ENCODE results near the gene CHL1.

The CHL1 gene

GRCh38 chr3:279325-279724 is 82.8 kb downstream of the CHL1 start:
- Histone ChIP-seq H3K9me2 (replicated peaks; ENCODE audit: insufficient read depth, low read length) (no peaks in the 10 kb centered on the region), H3K9ac (ENCODE audit: low read length) (no peak overlapping the region)

GRCh38 chr3:280681-281080 is 84.1 kb downstream of the CHL1 start:
- H4K20me1 ChIP-seq (ENCODE audit: insufficient read depth, low read length), result no peaks in the 10 kb centered on the region
- H2AFZ ChIP-seq (ENCODE audit: low read length), result no peak overlapping the region
- no peaks in the 10 kb centered on the region for H3K27me3 ChIP-seq (replicated peaks; ENCODE audit: insufficient read depth, low read length)
- no peaks in the 10 kb centered on the region for H3F3A ChIP-seq (ENCODE audit: insufficient read depth, low read length)
- no peak overlapping the region for H3K4me3 ChIP-seq (ENCODE audit: low read length)
- H3K27ac ChIP-seq (ENCODE audit: low read length), result no peak overlapping the region
- TF ChIP-seq CTCF (IDR thresholded peaks at IDR 0.05; ENCODE audit: low read length), result no peak
- no peak for TF ChIP-seq EZH2phosphoT487 (IDR thresholded peaks at IDR 0.05; ENCODE audit: low read length)
- TF ChIP-seq EZH2 (optimal IDR thresholded peaks at IDR 0.05; ENCODE audit: low read depth, low read length), result no peak
- no peak overlapping the region for H3K4me2 ChIP-seq (ENCODE audit: low read depth, low read length)
- no peak for DNase-seq
- no peaks in the 10 kb centered on the region for H3K36me3 ChIP-seq (replicated peaks; ENCODE audit: insufficient read depth, low read length)
- peaks cover 15% of the 10 kb centered on the region for H3K4me1 ChIP-seq (ENCODE audit: low read length)
- H3K9me2 ChIP-seq (replicated peaks; ENCODE audit: insufficient read depth, low read length), result no peaks in the 10 kb centered on the region
- H3K9me3 ChIP-seq (replicated peaks; ENCODE audit: insufficient read depth, low read length), result no peaks in the 10 kb centered on the region
- H3K79me2 ChIP-seq (ENCODE audit: low read length), result no peaks in the 10 kb centered on the region
- H3K9ac ChIP-seq (ENCODE audit: low read length), result no peak overlapping the region

More at GRCh38 chr3:279325-279724, 82.8 kb downstream of the CHL1 start:
- Histone ChIP-seq H3K4me3 (ENCODE audit: low read length) (no peak overlapping the region), H3K4me1 (ENCODE audit: low read length) (peaks cover 15% of the 10 kb centered on the region), H3K79me2 (ENCODE audit: low read length) (no peaks in the 10 kb centered on the region), H3F3A (ENCODE audit: insufficient read depth, low read length) (no peaks in the 10 kb centered on the region), H3K27ac (ENCODE audit: low read length) (no peak overlapping the region), H4K20me1 (ENCODE audit: insufficient read depth, low read length) (no peaks in the 10 kb centered on the region), H3K27me3 (replicated peaks; ENCODE audit: insufficient read depth, low read length) (no peaks in the 10 kb centered on the region), H2AFZ (ENCODE audit: low read length) (no peak overlapping the region), H3K4me2 (ENCODE audit: low read depth, low read length) (no peak overlapping the region), H3K36me3 (replicated peaks; ENCODE audit: insufficient read depth, low read length) (no peaks in the 10 kb centered on the region), H3K9me3 (replicated peaks; ENCODE audit: insufficient read depth, low read length) (no peaks in the 10 kb centered on the region)
- no peak for TF ChIP-seq EZH2 (optimal IDR thresholded peaks at IDR 0.05; ENCODE audit: low read depth, low read length)
- no peak for TF ChIP-seq EZH2phosphoT487 (IDR thresholded peaks at IDR 0.05; ENCODE audit: low read length)
- no peak for TF ChIP-seq CTCF (IDR thresholded peaks at IDR 0.05; ENCODE audit: low read length)
- DNase-seq, result no peak

- Histone ChIP-seq H3K27me3 (replicated peaks; ENCODE audit: insufficient read depth, low read length) (no peaks in the 10 kb centered on the region), H3K4me2 (ENCODE audit: low read depth, low read length) (no peak overlapping the region), H3K4me3 (ENCODE audit: low read length) (no peak overlapping the region), H3F3A (ENCODE audit: insufficient read depth, low read length) (no peaks in the 10 kb centered on the region), H3K9ac (ENCODE audit: low read length) (no peak overlapping the region), H3K79me2 (ENCODE audit: low read length) (no peaks in the 10 kb centered on the region), H3K36me3 (replicated peaks; ENCODE audit: insufficient read depth, low read length) (no peaks in the 10 kb centered on the region), H2AFZ (ENCODE audit: low read length) (no peak overlapping the region), H3K9me2 (replicated peaks; ENCODE audit: insufficient read depth, low read length) (no peaks in the 10 kb centered on the region), H3K27ac (ENCODE audit: low read length) (no peak overlapping the region), H4K20me1 (ENCODE audit: insufficient read depth, low read length) (no peaks in the 10 kb centered on the region), H3K4me1 (ENCODE audit: low read length) (no peaks in the 10 kb centered on the region), H3K9me3 (replicated peaks; ENCODE audit: insufficient read depth, low read length) (no peaks in the 10 kb centered on the region)
- no peak for TF ChIP-seq EZH2 (optimal IDR thresholded peaks at IDR 0.05; ENCODE audit: low read depth, low read length)
- TF ChIP-seq EZH2phosphoT487 (IDR thresholded peaks at IDR 0.05; ENCODE audit: low read length), result no peak
- TF ChIP-seq CTCF (IDR thresholded peaks at IDR 0.05; ENCODE audit: low read length), result no peak
- DNase-seq, result no peak
These were observed 87.8 kb downstream of the CHL1 start for GRCh38 chr3:284322-284721.

Measured in MM.1S (cell line).